Myometrial cell (primary cell): ENCODE data around the gene MED4. TPM values are rescaled to one million over a fixed set of nuclear protein-coding genes. Genes with fewer than 3 reads are reported as not detected.

ENCODE experiments used
- total RNA-seq: library from RNA; depleted of rRNA; stranded (reverse); fragments of >200 nt; gene quantifications from 2 replicates; pipeline ENCODE4 v1.2.3, GENCODE V29; 2015

Gene MED4, protein sequence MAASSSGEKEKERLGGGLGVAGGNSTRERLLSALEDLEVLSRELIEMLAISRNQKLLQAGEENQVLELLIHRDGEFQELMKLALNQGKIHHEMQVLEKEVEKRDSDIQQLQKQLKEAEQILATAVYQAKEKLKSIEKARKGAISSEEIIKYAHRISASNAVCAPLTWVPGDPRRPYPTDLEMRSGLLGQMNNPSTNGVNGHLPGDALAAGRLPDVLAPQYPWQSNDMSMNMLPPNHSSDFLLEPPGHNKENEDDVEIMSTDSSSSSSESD
- 26.2 and 31.9 TPM in 2 replicates for total RNA-seq

DNA sequence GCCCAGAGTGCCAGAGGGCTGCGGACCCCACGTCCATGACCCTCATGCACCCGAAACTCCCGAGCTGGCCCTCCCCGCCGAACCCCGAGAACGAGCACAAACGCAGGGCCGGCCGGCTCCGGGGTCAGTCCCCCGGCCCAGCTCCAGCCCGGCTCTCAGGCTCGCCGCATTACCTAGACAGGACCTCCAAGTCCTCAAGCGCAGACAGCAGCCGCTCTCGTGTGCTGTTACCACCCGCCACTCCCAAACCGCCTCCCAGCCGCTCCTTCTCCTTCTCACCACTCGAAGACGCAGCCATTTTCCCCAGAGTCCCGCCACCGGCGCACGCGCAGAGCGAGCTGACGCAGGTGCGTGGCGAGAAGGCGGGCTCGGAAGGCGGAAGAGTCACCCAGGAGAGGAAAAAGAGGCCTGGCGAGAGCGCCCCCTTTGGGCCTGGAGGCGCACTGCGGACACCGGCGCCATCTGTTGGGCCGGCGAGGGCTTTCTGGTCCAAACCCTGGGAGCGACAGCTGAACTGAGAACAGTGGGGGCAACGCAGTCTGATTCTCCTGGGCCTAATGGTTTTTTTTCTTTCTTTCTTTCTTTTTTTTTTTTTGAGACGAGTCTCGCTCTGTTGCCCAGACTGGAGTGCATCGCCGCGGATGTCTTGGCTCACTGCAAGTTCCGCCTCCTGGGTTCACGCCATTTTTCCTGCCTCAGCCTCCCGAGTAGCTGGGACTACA is at the start of gene MED4:
TSS of gene MED4 (minus strand) at position 324 of the 722 bp plus-strand sequence. CDS start at position 298, 26 bp downstream.

DNA sequence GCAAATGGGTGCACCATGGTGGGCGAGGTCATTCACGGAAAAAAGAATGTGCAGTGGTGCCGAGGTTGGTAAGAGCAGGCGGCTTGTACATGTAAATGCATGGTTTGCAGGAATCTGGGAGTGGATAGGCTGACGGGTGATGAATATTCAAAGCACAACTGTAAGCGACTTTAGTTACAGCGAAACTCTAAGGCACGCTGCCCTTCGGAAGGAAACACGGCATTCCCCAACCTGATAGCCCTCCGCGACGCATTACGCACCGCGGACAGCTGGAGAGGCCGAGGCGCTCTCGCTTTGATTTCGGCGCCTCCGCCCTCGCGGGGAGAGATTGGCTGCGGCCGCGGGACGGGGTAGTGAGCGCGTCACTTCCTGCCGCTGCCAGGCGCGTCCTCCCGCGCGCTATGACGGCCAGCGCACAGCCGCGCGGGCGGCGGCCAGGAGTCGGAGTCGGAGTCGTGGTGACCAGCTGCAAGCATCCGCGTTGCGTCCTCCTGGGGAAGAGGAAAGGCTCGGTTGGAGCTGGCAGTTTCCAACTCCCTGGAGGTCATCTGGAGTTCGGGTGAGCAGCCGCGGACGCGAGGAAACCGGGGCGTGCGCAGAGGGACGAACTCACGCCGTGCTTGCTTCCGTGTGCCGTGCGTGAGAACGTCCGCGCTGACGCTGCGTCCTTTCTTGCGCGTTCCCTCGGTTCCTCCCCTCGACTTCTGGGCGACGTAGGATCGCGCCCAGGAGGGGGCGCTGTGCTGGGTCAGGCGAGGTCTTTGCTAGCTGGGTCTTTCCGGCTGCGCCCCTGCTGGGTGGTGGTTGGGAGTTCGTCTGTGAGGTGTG is 57.3 kb downstream of the MED4 start, which contains the start of gene NUDT15:
TSS of gene NUDT15 (plus strand) at position 381 of the 828 bp plus-strand sequence. CDS start at position 402, 21 bp downstream.

Other genes starting within 250 kb of the MED4 start
- 39.2 and 43.0 TPM in 2 replicates for gene SUCLA2, start 93.8 kb downstream of the MED4 start, total RNA-seq
- 30.5 and 34.0 TPM in 2 replicates for gene NUDT15, start 57.4 kb downstream of the MED4 start, total RNA-seq
- 127 and 187 TPM in 2 replicates for gene ITM2B, start 138.1 kb upstream of the MED4 start, total RNA-seq
- gene RB1, start 208.6 kb upstream of the MED4 start, total RNA-seq, result 18.7 and 22.5 TPM in 2 replicates